22Rv1 (cell line): ENCODE data around the gene NPC1L1.

Source experiments
- ZFX ChIP-seq: fragments of 450-650 bp; IDR thresholded peaks from 2 replicates; pipeline ENCODE4 v1.6.1; 2017; ENCODE audit warnings: antibody characterized with exemption, borderline replicate concordance
- TF ChIP-seq, protein P1 (sequence below): fragments of 450-650 bp; IDR thresholded peaks from 2 replicates; pipeline ENCODE4 v1.5.1; 2017; ENCODE audit warnings: mild to moderate bottlenecking

DNA sequence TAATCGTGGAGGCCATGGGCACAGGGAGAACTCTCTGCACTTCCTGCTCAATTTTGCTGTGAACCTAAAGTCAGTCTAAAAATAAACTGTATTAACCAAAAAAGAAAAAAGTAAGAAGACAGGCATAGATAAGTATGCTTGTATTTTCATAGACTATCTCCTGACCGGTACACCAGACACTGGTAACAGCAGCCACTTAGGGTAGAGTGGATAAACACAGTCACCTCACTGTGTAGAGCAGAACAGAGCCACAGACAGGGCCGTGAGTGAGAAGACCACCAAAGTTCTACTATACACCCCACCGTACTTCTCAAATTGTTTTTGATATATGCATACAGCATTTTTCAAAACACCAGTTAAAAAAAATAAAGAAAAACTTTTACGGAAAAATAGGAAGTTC lies 75.6 kb downstream of the NPC1L1 start:
- TF ChIP-seq, protein P1, sequence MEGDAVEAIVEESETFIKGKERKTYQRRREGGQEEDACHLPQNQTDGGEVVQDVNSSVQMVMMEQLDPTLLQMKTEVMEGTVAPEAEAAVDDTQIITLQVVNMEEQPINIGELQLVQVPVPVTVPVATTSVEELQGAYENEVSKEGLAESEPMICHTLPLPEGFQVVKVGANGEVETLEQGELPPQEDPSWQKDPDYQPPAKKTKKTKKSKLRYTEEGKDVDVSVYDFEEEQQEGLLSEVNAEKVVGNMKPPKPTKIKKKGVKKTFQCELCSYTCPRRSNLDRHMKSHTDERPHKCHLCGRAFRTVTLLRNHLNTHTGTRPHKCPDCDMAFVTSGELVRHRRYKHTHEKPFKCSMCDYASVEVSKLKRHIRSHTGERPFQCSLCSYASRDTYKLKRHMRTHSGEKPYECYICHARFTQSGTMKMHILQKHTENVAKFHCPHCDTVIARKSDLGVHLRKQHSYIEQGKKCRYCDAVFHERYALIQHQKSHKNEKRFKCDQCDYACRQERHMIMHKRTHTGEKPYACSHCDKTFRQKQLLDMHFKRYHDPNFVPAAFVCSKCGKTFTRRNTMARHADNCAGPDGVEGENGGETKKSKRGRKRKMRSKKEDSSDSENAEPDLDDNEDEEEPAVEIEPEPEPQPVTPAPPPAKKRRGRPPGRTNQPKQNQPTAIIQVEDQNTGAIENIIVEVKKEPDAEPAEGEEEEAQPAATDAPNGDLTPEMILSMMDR, result no peak
- no peak for TF ChIP-seq ZFX
